ENCODE results near the gene DDX41. TPM values are rescaled to one million over a fixed set of nuclear protein-coding genes. Genes with fewer than 3 reads are reported as not detected.

Gene DDX41
- total and polyA plus RNA-seq, 2 of the 13 experiments (the other 11 are each of a cell fraction or from before 2014, with no cell fraction given), result 62.8 to 105 TPM

DNA sequence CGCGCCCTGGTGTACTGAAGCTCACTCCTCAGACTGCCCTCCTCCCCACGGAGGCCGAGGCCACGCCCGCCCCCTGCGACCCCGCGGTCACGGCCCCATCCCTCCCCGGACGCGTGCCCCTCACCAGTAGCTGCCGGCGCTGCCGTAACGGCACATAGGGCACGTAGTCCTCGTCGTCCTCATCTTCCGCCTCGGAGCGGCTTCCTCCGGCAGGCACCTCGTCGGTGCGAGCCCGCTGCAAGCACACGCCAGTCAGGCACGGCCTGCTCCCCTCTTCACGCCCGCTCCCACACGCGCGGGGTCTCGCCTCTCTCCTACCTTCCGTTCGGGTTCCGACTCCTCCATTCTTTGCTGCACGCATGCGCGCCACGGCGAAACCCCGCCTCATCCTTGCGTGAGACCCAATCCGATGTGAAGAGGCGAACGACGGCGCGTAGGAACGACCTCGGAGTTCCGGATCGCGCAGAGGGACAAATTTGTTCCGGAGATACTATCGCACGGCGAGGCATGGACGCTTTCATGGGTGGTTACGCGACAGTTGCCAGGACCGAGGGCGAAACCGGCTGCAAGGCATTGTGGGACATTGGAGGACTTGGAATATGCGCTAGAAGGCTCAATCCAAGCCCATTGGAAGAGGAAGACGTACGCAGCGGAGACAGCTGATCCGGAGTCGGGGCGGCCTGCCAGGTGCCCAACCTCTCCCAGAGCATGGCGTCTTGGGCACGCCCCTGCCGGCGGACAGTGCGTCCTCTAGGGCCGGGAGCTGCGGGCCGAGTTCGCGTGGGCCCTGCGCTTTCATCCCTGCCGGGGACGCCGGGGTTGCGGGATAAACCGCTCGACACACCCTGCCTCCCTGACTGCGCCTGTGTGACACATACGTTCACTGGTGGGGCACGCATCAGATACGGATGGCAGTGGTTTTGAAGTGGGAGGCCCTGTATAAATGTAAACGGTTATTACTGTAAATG is at the start of gene DDX41 (continued):
- TF ChIP-seq, protein P1, sequence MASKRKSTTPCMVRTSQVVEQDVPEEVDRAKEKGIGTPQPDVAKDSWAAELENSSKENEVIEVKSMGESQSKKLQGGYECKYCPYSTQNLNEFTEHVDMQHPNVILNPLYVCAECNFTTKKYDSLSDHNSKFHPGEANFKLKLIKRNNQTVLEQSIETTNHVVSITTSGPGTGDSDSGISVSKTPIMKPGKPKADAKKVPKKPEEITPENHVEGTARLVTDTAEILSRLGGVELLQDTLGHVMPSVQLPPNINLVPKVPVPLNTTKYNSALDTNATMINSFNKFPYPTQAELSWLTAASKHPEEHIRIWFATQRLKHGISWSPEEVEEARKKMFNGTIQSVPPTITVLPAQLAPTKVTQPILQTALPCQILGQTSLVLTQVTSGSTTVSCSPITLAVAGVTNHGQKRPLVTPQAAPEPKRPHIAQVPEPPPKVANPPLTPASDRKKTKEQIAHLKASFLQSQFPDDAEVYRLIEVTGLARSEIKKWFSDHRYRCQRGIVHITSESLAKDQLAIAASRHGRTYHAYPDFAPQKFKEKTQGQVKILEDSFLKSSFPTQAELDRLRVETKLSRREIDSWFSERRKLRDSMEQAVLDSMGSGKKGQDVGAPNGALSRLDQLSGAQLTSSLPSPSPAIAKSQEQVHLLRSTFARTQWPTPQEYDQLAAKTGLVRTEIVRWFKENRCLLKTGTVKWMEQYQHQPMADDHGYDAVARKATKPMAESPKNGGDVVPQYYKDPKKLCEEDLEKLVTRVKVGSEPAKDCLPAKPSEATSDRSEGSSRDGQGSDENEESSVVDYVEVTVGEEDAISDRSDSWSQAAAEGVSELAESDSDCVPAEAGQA (IDR thresholded peaks at IDR 0.05; ENCODE audit: low read depth), result peak; percentile 89
- TF ChIP-seq, protein P1 (CRISPR knock-in tag; IDR thresholded peaks at IDR 0.05; ENCODE audit: borderline replicate concordance), result 0 out of 2 replicates have a peak, but pooled peaks have one; percentile 19
- TF ChIP-seq, protein P2, sequence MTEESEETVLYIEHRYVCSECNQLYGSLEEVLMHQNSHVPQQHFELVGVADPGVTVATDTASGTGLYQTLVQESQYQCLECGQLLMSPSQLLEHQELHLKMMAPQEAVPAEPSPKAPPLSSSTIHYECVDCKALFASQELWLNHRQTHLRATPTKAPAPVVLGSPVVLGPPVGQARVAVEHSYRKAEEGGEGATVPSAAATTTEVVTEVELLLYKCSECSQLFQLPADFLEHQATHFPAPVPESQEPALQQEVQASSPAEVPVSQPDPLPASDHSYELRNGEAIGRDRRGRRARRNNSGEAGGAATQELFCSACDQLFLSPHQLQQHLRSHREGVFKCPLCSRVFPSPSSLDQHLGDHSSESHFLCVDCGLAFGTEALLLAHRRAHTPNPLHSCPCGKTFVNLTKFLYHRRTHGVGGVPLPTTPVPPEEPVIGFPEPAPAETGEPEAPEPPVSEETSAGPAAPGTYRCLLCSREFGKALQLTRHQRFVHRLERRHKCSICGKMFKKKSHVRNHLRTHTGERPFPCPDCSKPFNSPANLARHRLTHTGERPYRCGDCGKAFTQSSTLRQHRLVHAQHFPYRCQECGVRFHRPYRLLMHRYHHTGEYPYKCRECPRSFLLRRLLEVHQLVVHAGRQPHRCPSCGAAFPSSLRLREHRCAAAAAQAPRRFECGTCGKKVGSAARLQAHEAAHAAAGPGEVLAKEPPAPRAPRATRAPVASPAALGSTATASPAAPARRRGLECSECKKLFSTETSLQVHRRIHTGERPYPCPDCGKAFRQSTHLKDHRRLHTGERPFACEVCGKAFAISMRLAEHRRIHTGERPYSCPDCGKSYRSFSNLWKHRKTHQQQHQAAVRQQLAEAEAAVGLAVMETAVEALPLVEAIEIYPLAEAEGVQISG (CRISPR knock-in tag; IDR thresholded peaks at IDR 0.05), result peak; percentile 100
- no peak for TF ChIP-seq NFRKB (IDR thresholded peaks at IDR 0.05)
- TF ChIP-seq ZNF678 (CRISPR knock-in tag; IDR thresholded peaks at IDR 0.05), result 0 out of 2 replicates have a peak, but pooled peaks have one; percentile 37
- TF ChIP-seq PHF8 (CRISPR knock-in tag; IDR thresholded peaks at IDR 0.05), result peak; percentile 94
- TF ChIP-seq, protein P3, sequence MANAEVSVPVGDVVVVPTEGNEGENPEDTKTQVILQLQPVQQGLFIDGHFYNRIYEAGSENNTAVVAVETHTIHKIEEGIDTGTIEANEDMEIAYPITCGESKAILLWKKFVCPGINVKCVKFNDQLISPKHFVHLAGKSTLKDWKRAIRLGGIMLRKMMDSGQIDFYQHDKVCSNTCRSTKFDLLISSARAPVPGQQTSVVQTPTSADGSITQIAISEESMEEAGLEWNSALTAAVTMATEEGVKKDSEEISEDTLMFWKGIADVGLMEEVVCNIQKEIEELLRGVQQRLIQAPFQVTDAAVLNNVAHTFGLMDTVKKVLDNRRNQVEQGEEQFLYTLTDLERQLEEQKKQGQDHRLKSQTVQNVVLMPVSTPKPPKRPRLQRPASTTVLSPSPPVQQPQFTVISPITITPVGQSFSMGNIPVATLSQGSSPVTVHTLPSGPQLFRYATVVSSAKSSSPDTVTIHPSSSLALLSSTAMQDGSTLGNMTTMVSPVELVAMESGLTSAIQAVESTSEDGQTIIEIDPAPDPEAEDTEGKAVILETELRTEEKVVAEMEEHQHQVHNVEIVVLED (CRISPR knock-in tag; IDR thresholded peaks at IDR 0.05; ENCODE audit: borderline replicate concordance), result peak; percentile 99
- TF ChIP-seq ZNF331 (CRISPR knock-in tag; IDR thresholded peaks at IDR 0.05), result peak; percentile 89
- peak; percentile 97 for TF ChIP-seq NR2C2 (CRISPR knock-in tag; IDR thresholded peaks at IDR 0.05; ENCODE audit: borderline replicate concordance)
- no peak for TF ChIP-seq NPAS2 (CRISPR knock-in tag; IDR thresholded peaks at IDR 0.05; ENCODE audit: borderline replicate concordance)
- TF ChIP-seq ARHGAP35 (CRISPR knock-in tag; IDR thresholded peaks at IDR 0.05; ENCODE audit: borderline replicate concordance), result peak; percentile 68; the same call in 1 of the 2 replicates
- no peak for TF ChIP-seq KAT2B (IDR thresholded peaks at IDR 0.05; ENCODE audit: borderline replicate concordance, low read depth, low read length)
- no peak for TF ChIP-seq ZNF557 (CRISPR knock-in tag; IDR thresholded peaks at IDR 0.05)
- TF ChIP-seq, protein P4, sequence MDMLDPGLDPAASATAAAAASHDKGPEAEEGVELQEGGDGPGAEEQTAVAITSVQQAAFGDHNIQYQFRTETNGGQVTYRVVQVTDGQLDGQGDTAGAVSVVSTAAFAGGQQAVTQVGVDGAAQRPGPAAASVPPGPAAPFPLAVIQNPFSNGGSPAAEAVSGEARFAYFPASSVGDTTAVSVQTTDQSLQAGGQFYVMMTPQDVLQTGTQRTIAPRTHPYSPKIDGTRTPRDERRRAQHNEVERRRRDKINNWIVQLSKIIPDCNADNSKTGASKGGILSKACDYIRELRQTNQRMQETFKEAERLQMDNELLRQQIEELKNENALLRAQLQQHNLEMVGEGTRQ (IDR thresholded peaks at IDR 0.05; ENCODE audit: low read depth, low read length), result no peak
- TF ChIP-seq, protein P4 (CRISPR knock-in tag; IDR thresholded peaks at IDR 0.05; ENCODE audit: borderline replicate concordance), result no peak; the same call in 1 of the 2 replicates

Measured in HepG2 (cell line).